Progenitor cell of endocrine pancreas (in vitro differentiated cells): Measurements from ENCODE around the gene MED14. TPM values are rescaled to one million over a fixed set of nuclear protein-coding genes. Genes with fewer than 3 reads are reported as not detected.
"Not testable (repeated sequence)": the region's sequence is repeated elsewhere in the genome, so short reads cannot be mapped to it uniquely, and the experiment has no call there.

Experiments used
- DNase-seq: peaks from one replicate; pipeline ENCODE4 v3.0.0; 2021; ENCODE audit warnings: low spot score; ENCODE audit not compliant: unreplicated experiment
- H3K27ac Mint-ChIP-seq: 2 replicates; pipeline ENCODE4 v1.8.0; 2021; ENCODE audit warnings: mild to moderate bottlenecking, moderate library complexity, mixed read lengths
- H3K27me3 Mint-ChIP-seq: 2 replicates; pipeline ENCODE4 v1.8.0; 2021; ENCODE audit warnings: mixed read lengths
- H3K36me3 Mint-ChIP-seq: 2 replicates; pipeline ENCODE4 v1.8.0; 2022; ENCODE audit warnings: mixed read lengths; ENCODE audit not compliant: insufficient read depth
- H3K4me1 Mint-ChIP-seq: 2 replicates; pipeline ENCODE4 v1.8.0; 2021; ENCODE audit warnings: low read depth, mixed read lengths
- H3K4me3 Mint-ChIP-seq: 2 replicates; pipeline ENCODE4 v1.8.0; 2021; ENCODE audit warnings: low read depth, mild to moderate bottlenecking, moderate library complexity, mixed read lengths
- H3K9me3 Mint-ChIP-seq: 2 replicates; pipeline ENCODE4 v1.8.0; 2021; ENCODE audit warnings: low read depth, mixed read lengths
- CTCF ChIP-seq: fragments of 200-600 bp; sonication (generic); IDR thresholded peaks from one replicate; pipeline ENCODE4 v1.5.0; 2021; ENCODE audit warnings: antibody characterized with exemption, mild to moderate bottlenecking; ENCODE audit not compliant: unreplicated experiment
- total RNA-seq: library from RNA; stranded (reverse); gene quantifications from 2 replicates; pipeline ENCODE4 v1.2.1, GENCODE V29; 2021

Gene MED14
- total RNA-seq, 1 donor from 2014 or later: 58.2 TPM

DNA sequence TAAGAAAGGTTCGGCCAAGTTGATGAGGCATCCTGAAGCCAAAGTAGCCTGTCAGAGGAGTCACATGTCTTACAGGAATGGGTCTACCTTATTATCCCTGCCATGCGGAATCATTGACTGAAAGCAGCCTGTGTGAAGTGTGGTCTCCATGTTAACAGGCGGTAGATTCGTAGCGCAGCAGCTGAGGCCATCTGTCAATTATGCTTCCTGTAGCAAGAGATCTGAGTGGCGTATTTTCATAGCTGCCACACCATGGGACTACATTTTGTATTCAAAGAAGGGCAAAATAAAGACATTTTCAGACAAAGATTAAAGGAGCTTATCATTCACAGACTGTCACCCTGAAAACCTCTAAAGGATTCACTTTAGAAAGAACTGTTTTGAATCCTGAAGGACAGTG is 11.2 kb upstream of the MED14 start:
- peaks cover 29% of the 10 kb centered on the region for H3K9me3 Mint-ChIP-seq
- H3K27ac Mint-ChIP-seq: no peak overlapping the region
- H3K27me3 Mint-ChIP-seq: no peaks in the 10 kb centered on the region
- no peak overlapping the region for H3K4me3 Mint-ChIP-seq
- H3K36me3 Mint-ChIP-seq: no peaks in the 10 kb centered on the region
- TF ChIP-seq CTCF: no peak
- H3K4me1 Mint-ChIP-seq: no peaks in the 10 kb centered on the region
- no peak for DNase-seq

DNA sequence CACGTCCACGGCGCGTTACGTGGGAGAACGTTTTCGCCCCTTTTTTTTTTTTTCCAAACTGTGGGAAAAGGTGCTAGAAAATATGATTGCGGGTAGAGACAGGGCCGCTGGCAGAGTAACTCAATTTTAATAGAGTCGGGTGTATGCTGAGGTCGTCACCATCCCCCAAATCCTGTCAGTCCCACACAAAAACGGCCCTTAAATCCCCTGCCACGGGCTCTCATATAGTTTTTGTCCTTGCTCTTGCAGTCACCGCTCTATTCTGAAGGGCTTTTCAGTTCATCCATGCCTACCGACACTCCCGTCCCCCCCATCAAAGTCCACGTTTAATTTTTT is 796 bp upstream of the MED14 start:
- no peak for DNase-seq
- Mint-ChIP-seq H3K27me3 (no peaks in the 10 kb centered on the region), H3K9me3 (peaks cover 11% of the 10 kb centered on the region), H3K36me3 (peaks cover 6% of the 10 kb centered on the region), H3K27ac (peak overlapping the region; percentile 99), H3K4me3 (peak overlapping the region; percentile 87), H3K4me1 (peaks cover 28% of the 10 kb centered on the region)
- TF ChIP-seq CTCF: no peak

GRCh38 chrX:40734971-40735324 is 394 bp downstream of the MED14 start:
- no peak for DNase-seq
- Mint-ChIP-seq H3K4me3 (peak overlapping the region; percentile 85), H3K27me3 (no peaks in the 10 kb centered on the region), H3K27ac (peak overlapping the region; percentile 92), H3K9me3 (peaks cover 10% of the 10 kb centered on the region), H3K4me1 (peaks cover 35% of the 10 kb centered on the region), H3K36me3 (peaks cover 6% of the 10 kb centered on the region)
- no peak for TF ChIP-seq CTCF

DNA sequence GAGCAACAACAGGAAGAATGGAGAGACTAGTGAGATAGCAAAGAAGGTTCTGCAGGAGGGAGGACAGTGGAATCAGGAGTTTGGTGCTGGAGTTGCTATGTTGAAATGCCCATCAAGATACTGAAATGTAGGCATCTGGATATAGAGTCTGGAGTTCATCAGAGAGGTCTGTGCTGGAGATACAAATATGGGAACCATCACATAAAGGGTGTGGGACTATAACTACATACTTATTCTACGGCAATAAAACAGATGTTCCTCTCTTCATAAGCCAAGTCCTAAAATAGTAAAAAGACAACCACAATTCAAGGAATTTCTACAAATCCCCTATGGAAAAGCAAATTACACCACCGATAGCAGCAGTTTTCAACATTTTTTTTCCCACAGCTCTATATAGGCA is 1.6 kb downstream of the MED14 start:
- Mint-ChIP-seq H3K36me3 (peaks cover 6% of the 10 kb centered on the region), H3K27ac (peak overlapping the region; percentile 15), H3K27me3 (no peaks in the 10 kb centered on the region), H3K9me3 (peaks cover 10% of the 10 kb centered on the region), H3K4me3 (peak overlapping the region; percentile 85), H3K4me1 (peaks cover 33% of the 10 kb centered on the region)
- DNase-seq: no peak
- no peak for TF ChIP-seq CTCF

- H3K27ac Mint-ChIP-seq, H3K9me3 Mint-ChIP-seq, DNase-seq, H3K27me3 Mint-ChIP-seq, H3K4me3 Mint-ChIP-seq, H3K36me3 Mint-ChIP-seq: not testable (repeated sequence)
- H3K4me1 Mint-ChIP-seq: peaks cover 27% of the 10 kb centered on the region
These were observed 2.8 kb downstream of the MED14 start for GRCh38 chrX:40732499-40732898.

DNA sequence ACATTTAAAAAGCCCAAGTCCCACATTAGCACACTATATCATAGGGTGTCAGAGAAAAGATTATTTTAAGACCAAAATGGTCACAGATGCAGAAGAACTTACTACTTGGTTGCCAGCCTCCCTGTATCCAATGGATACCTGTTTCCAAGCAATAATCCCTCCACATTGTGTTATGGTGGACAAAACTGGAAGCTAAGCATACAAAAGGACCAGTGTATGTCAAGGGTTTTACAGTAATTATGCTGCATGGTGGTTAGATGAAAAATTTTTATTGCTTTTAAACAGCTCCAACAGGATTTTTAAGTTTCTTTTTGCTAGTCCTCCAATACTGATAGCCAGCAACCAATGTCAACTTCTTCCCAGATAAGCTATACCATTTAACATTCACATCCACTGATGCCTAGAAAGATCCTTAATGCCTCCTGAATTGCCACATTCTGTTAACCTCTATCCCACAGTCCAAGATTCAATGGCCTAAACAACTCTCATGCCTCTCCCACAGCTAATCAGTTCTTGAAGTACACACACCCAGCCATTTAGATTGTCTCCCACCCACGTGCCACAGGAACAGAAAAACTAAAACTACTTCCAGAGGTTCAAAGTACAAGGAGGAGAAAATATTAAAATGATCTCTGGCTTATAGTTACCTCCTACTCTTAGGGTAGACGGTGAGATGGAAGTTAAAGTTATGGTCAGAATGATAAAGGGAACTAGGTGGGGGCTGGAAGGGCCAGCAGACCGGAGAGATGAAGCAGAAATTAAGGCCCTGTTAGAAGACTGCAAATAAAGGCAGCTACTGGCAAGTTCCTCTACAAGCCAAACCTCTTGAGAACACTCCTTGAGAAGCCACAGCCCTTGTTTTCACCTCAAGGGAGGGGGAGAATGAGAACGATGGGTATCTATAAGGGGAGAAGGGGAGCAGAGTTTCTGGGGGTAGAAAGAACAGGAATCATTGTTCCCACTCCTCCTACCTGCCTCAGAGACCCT is 5.5 kb downstream of the MED14 start:
- H3K27ac Mint-ChIP-seq: peak overlapping the region; percentile 68

More for the DNA sequence above, 5.5 kb downstream of the MED14 start:
- no peak for TF ChIP-seq CTCF
- Mint-ChIP-seq H3K4me3 (no peak overlapping the region), H3K4me1 (peaks cover 27% of the 10 kb centered on the region), H3K27me3 (no peaks in the 10 kb centered on the region), H3K36me3 (peaks cover 8% of the 10 kb centered on the region), H3K9me3 (peaks cover 12% of the 10 kb centered on the region)
- DNase-seq: no peak
